Osteocyte (in vitro differentiated cells): ENCODE results near the gene ITGBL1. TPM values are rescaled to one million over a fixed set of nuclear protein-coding genes. Genes with fewer than 3 reads are reported as not detected.

Experiments
- DNase-seq: peaks from one replicate; pipeline ENCODE4 v3.0.0; 2021; ENCODE audit warnings: mixed read lengths; ENCODE audit not compliant: unreplicated experiment; ENCODE audit errors: extremely low spot score
- H3K27ac Mint-ChIP-seq: one replicate; pipeline ENCODE4 v1.8.0; 2021; ENCODE audit warnings: mild to moderate bottlenecking, mixed read lengths; ENCODE audit not compliant: unreplicated experiment
- H3K27me3 Mint-ChIP-seq: one replicate; pipeline ENCODE4 v1.8.0; 2021; ENCODE audit warnings: mixed read lengths; ENCODE audit not compliant: unreplicated experiment
- H3K36me3 Mint-ChIP-seq: one replicate; pipeline ENCODE4 v1.8.0; 2021; ENCODE audit warnings: mixed read lengths; ENCODE audit not compliant: unreplicated experiment
- H3K4me1 Mint-ChIP-seq: one replicate; pipeline ENCODE4 v1.8.0; 2021; ENCODE audit warnings: mixed read lengths; ENCODE audit not compliant: unreplicated experiment
- H3K4me3 Mint-ChIP-seq: one replicate; pipeline ENCODE4 v1.8.0; 2021; ENCODE audit warnings: mild to moderate bottlenecking, moderate library complexity, mixed read lengths; ENCODE audit not compliant: unreplicated experiment
- H3K9me3 Mint-ChIP-seq: one replicate; pipeline ENCODE4 v1.8.0; 2021; ENCODE audit warnings: mixed read lengths; ENCODE audit not compliant: unreplicated experiment
- CTCF ChIP-seq: fragments of 200-600 bp; sonication (generic); IDR thresholded peaks from 2 replicates; pipeline ENCODE4 v1.5.0; 2021; ENCODE audit warnings: antibody characterized with exemption, mild to moderate bottlenecking, moderate library complexity
- total RNA-seq: library from RNA; stranded (reverse); gene quantifications from 2 replicates; pipeline ENCODE4 v1.2.1, GENCODE V29; 2021

The ITGBL1 gene
- total RNA-seq, 1 donor from 2014 or later, result 1,450 TPM

GRCh38 chr13:101736566-101736965 lies 284.1 kb downstream of the ITGBL1 start:
- TF ChIP-seq CTCF, result no peak
- no peaks in the 10 kb centered on the region for H3K36me3 Mint-ChIP-seq
- no peak overlapping the region for H3K4me3 Mint-ChIP-seq
- H3K4me1 Mint-ChIP-seq, result peaks cover 8% of the 10 kb centered on the region
- no peak for DNase-seq
- H3K27ac Mint-ChIP-seq, result no peak overlapping the region
- H3K27me3 Mint-ChIP-seq, result no peaks in the 10 kb centered on the region
- no peaks in the 10 kb centered on the region for H3K9me3 Mint-ChIP-seq

DNA sequence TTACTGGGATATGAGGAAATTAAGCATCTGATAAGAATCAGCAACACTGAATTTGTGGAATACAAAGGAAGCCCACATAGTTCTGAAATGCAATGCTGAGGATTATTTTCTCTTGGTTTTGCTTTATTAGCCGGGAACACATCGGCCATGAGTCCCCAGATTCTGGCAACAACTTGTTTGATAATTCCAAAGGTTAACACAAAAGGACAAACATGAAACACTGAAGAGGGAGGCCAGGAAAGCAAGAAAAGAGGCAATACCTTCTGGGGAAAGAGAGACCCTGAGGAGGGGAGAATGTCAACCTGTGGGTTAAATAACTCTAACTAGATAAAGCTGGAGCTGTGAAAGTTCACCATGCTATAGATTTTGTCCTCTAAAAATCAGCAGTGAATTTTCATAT lies 285.9 kb downstream of the ITGBL1 start:
- H3K36me3 Mint-ChIP-seq, result no peaks in the 10 kb centered on the region
- TF ChIP-seq CTCF, result no peak
- H3K27ac Mint-ChIP-seq, result no peak overlapping the region
- DNase-seq, result no peak
- H3K4me3 Mint-ChIP-seq, result no peak overlapping the region
- H3K9me3 Mint-ChIP-seq, result no peaks in the 10 kb centered on the region
- H3K4me1 Mint-ChIP-seq, result peaks cover 5% of the 10 kb centered on the region
- no peaks in the 10 kb centered on the region for H3K27me3 Mint-ChIP-seq

DNA sequence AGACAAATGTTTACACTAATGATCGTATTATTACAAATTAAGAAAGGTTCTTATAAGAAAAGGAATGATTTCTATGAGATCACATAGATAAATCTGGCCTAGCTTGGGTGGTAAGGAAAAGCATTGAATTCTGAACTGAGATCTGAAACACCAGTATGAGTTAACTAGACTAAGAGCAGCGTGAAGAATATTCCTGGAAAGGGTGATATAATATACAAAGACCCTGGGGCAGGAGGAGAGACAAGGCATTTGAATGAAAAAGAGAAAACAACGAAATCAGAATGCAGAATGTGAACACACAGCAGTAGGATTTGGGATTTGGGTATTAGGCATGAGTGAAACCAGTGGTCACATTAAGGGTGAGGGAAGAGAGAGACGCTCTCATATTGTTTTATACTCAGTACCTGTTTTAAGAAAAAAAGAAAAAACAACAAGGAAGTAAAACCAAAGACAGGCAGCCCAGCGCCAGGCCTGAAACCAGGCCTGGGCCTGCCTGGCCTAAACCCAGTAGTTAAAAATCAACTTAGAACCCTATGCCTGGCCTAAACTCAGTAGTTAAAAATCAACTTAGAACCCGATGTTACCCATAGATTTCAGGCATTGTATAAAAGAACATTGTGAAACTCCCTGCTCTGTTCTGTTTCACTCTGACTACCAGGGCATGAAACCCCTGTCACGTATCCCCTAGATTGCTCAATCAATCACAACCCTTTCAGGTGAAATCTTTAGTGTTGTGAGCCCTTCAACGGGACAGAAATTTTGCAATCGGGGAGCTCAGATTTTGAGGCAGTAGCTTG lies 287.1 kb downstream of the ITGBL1 start:
- DNase-seq, result no peak
- Mint-ChIP-seq H3K36me3 (no peaks in the 10 kb centered on the region), H3K27me3 (no peaks in the 10 kb centered on the region), H3K4me1 (peaks cover 5% of the 10 kb centered on the region), H3K9me3 (no peaks in the 10 kb centered on the region), H3K4me3 (no peak overlapping the region), H3K27ac (no peak overlapping the region)
- TF ChIP-seq CTCF, result no peak

- Mint-ChIP-seq H3K27ac (no peak overlapping the region), H3K36me3 (no peaks in the 10 kb centered on the region), H3K4me1 (peaks cover 15% of the 10 kb centered on the region), H3K9me3 (peaks cover 7% of the 10 kb centered on the region), H3K27me3 (no peaks in the 10 kb centered on the region), H3K4me3 (no peak overlapping the region)
- TF ChIP-seq CTCF, result no peak
- no peak for DNase-seq
These were observed 294.0 kb downstream of the ITGBL1 start for GRCh38 chr13:101746513-101746912.

- Mint-ChIP-seq H3K27me3 (no peaks in the 10 kb centered on the region), H3K9me3 (peaks cover 7% of the 10 kb centered on the region), H3K27ac (no peak overlapping the region), H3K36me3 (no peaks in the 10 kb centered on the region), H3K4me1 (peaks cover 20% of the 10 kb centered on the region), H3K4me3 (no peak overlapping the region)
- TF ChIP-seq CTCF, result no peak
- DNase-seq, result no peak
These were observed 294.6 kb downstream of the ITGBL1 start for GRCh38 chr13:101747039-101747438.
